ENCODE results near the gene PABPN1. TPM values are rescaled to one million over a fixed set of nuclear protein-coding genes. Genes with fewer than 3 reads are reported as not detected.

PABPN1 gene
- total and polyA plus RNA-seq, 9 of the 15 experiments (the other 6 are each of a cell fraction or from before 2014, with no cell fraction given) = 32.6 to 388 (median 178) TPM

GRCh38 chr14:23357261-23357660, 36.0 kb downstream of the PABPN1 start:
- Histone ChIP-seq H3K4me1 (replicated peaks in 1 of 2; ENCODE audit: control insufficient read depth in 2 of 2, insufficient read depth in 2 of 2, low read length in 2 of 2) (peaks cover 0 to 10% of the 10 kb centered on the region in 2 experiments; a peak in 3 of 5 replicates), H3K9ac (ENCODE audit: insufficient read depth in 1 of 2, low read depth in 2 of 2, low read length in 2 of 2) (no peak overlapping the region; a peak in 1 of 4 replicates), H2AFZ (ENCODE audit: low read depth, low read length) (no peak overlapping the region), H3K9me1 (ENCODE audit: control insufficient read depth, insufficient read depth, low read length) (no peaks in the 10 kb centered on the region), H3K27me3 (ENCODE audit: control insufficient read depth in 2 of 2, insufficient read depth in 2 of 2, low read length in 2 of 2) (peaks cover 14 to 53% of the 10 kb centered on the region in 2 experiments), H3K9me3 (replicated peaks; ENCODE audit: control insufficient read depth, insufficient read depth, low read depth, low read length) (no peaks in the 10 kb centered on the region), H3K36me3 (ENCODE audit: control insufficient read depth, insufficient read depth, low read length) (no peaks in the 10 kb centered on the region), H3K4me2 (ENCODE audit: insufficient read depth, low read length) (no peak overlapping the region), H3K4me3 (no peak overlapping the region), H3K27ac (ENCODE audit: extremely low read depth, low read depth, low read length) (no peak overlapping the region), H4K20me1 (replicated peaks; ENCODE audit: control insufficient read depth, insufficient read depth, low read length) (no peaks in the 10 kb centered on the region; the same call in 1 of the 2 replicates), H3K79me2 (ENCODE audit: control insufficient read depth, insufficient read depth, low read length) (no peaks in the 10 kb centered on the region)
- FAIRE-seq (no peak), DNase-seq (ENCODE audit: extremely low read depth in 1 of 4, low spot score in 3 of 4) (no peak), ATAC-seq (no peak)
- in situ Hi-C loops (cut with MboI) (no loop called here), intact Hi-C loops (cut with micrococcal nuclease) (no loop called here)
- 2% methylated on average over 8 of the region's 8 CpGs for WGBS (ENCODE audit: insufficient coverage, low coverage, missing lambda C conversion rate)
- ChIA-PET CTCF (ENCODE audit: low intra/inter-chr PET ratio) (no interaction called here), POLR2A (interaction anchor here (0.6 kb wide), 1 partner anchor 28 kb away, joined by 3 read pairs; no protein-coding TSS in a partner anchor)
- BruUV-seq (replicated peaks) = no TSS peak
- TF ChIP-seq CHD2 (IDR thresholded peaks at IDR 0.05; ENCODE audit: low read depth, low read length) (no peak), CREBBP (IDR thresholded peaks at IDR 0.05; ENCODE audit: low read depth, low read length) (no peak), TOE1 (IDR thresholded peaks at IDR 0.05; ENCODE audit: borderline replicate concordance) (no peak), TOE1 (CRISPR knock-in tag; IDR thresholded peaks at IDR 0.05; ENCODE audit: borderline replicate concordance, low read depth) (no peak), CTCF (IDR thresholded peaks at IDR 0.05 in 2 of 3, conservative IDR thresholded peaks at IDR 0.05 in 1 of 3; ENCODE audit: insufficient read depth in 2 of 3, low read depth in 1 of 3, low read length in 3 of 3) (no peak), MLLT1 (IDR thresholded peaks at IDR 0.05) (no peak), ZNF316 (IDR thresholded peaks at IDR 0.05) (no peak), AFF1 (IDR thresholded peaks at IDR 0.05; ENCODE audit: low read depth in 1 of 2, partially characterized antibody in 2 of 2) (no peak), HLTF (IDR thresholded peaks at IDR 0.05) (no peak), NCOA1 (IDR thresholded peaks at IDR 0.05; ENCODE audit: low read depth) (no peak), ZNF57 (CRISPR knock-in tag; IDR thresholded peaks at IDR 0.05) (no peak), HOMEZ (CRISPR knock-in tag; IDR thresholded peaks at IDR 0.05) (no peak), NONO (IDR thresholded peaks at IDR 0.05; ENCODE audit: low read depth in 2 of 2, low read length in 1 of 2) (no peak), KDM5B (IDR thresholded peaks at IDR 0.05; ENCODE audit: insufficient replicate concordance, low read depth, low read length) (no peak)

Data from K562 (cell line).